ENCODE data around the gene MORN1.
A peak's percentile ranks its signal among the peaks of the same experiment; 100 is the strongest.

MORN1 gene

DNA sequence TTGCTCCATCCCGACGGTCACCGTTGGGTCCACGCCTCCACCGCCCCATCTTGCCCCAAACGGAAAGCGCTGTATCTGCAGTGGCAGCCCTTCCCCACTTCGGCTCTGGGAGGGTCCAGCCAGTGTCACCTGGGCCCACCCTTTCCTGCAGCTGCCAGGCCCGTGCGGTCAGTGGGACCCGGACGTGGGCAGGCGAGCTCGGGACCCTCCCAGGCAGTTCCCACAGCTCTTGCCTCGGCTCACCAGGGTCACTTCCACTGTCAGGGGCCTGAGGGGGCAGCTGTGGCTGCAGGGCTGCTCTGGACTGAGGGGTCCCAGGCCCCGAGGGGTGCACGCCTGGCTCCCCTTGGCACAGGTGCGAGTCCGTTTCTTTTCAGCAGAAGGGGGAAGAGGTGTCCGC lies 82.5 kb downstream of the MORN1 start:
- peaks cover 22% of the 10 kb centered on the region for H3K4me1 ChIP-seq (ENCODE audit: control insufficient read depth, insufficient read depth, low read length, poor library complexity, severe bottlenecking)
- no peaks in the 10 kb centered on the region for H3K27me3 ChIP-seq (replicated peaks; ENCODE audit: control insufficient read depth, insufficient read depth, low read length, poor library complexity, severe bottlenecking)
- no peak overlapping the region for H3K27ac ChIP-seq (ENCODE audit: insufficient read depth, low read length, poor library complexity, severe bottlenecking)
- peaks cover 55% of the 10 kb centered on the region for H3K36me3 ChIP-seq (ENCODE audit: control insufficient read depth, insufficient read depth, low read length)
- H3K4me3 ChIP-seq (ENCODE audit: insufficient read depth, low read depth, low read length, poor library complexity, severe bottlenecking): no peak overlapping the region
- no peaks in the 10 kb centered on the region for H3K9me3 ChIP-seq (ENCODE audit: control insufficient read depth, low read length)
- DNase-seq: no peak

DNA sequence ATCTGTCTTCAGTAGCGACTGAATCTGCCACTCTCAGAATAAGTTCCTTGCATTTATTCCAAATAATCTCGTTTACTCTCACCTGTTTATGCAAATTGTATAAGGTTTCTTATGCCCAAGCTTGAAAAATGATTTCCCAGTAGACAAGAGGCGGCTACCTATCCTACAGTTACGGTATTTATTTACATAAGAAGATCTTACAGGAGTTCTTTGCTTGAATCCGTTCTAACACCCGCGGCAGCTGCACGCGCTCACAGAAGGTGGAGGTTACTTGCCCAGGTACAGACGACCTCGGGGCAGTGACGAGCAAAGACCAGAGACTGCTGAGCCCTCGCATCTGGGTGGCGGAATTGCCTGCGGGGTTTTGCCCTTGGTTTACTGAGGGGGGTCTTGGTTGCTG lies 83.4 kb downstream of the MORN1 start:
- Histone ChIP-seq H3K4me1 (ENCODE audit: control insufficient read depth, insufficient read depth, low read length, poor library complexity, severe bottlenecking) (peaks cover 14% of the 10 kb centered on the region), H3K27me3 (replicated peaks; ENCODE audit: control insufficient read depth, insufficient read depth, low read length, poor library complexity, severe bottlenecking) (no peaks in the 10 kb centered on the region), H3K36me3 (ENCODE audit: control insufficient read depth, insufficient read depth, low read length) (peaks cover 63% of the 10 kb centered on the region), H3K9me3 (ENCODE audit: control insufficient read depth, low read length) (no peaks in the 10 kb centered on the region), H3K27ac (ENCODE audit: insufficient read depth, low read length, poor library complexity, severe bottlenecking) (no peak overlapping the region), H3K4me3 (ENCODE audit: insufficient read depth, low read depth, low read length, poor library complexity, severe bottlenecking) (no peak overlapping the region)
- no peak for DNase-seq

DNA sequence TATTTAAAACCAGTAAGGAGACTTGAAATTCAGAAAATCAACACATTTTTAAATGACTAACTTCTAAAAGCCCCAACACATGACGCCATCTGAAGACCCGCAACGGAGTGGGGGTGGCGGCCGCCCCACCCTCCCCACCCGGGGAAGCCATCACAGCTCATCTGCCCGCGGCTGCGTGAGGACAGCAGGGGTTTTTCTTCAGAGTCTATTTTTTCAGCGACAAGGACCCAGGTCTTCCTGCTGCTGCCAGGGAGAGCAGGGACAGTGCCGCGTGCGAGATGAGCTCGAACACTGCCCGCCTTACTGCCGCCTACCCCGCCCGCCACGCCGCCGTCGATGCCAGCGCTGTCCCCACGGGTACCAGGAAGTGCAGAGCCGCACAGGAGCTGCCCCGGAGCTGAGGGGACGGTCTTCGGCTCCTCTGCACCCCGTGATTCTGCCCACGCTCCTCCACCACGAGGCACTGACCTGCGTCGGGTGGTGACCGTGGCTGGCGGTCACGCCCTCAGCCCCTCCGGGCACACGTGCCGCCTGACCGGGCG lies 84.2 kb downstream of the MORN1 start:
- H3K4me3 ChIP-seq (ENCODE audit: insufficient read depth, low read depth, low read length, poor library complexity, severe bottlenecking): no peak overlapping the region
- DNase-seq: no peak
- H3K36me3 ChIP-seq (ENCODE audit: control insufficient read depth, insufficient read depth, low read length): peaks cover 68% of the 10 kb centered on the region
- no peak overlapping the region for H3K27ac ChIP-seq (ENCODE audit: insufficient read depth, low read length, poor library complexity, severe bottlenecking)
- peaks cover 6% of the 10 kb centered on the region for H3K4me1 ChIP-seq (ENCODE audit: control insufficient read depth, insufficient read depth, low read length, poor library complexity, severe bottlenecking)
- H3K9me3 ChIP-seq (ENCODE audit: control insufficient read depth, low read length): no peaks in the 10 kb centered on the region
- H3K27me3 ChIP-seq (replicated peaks; ENCODE audit: control insufficient read depth, insufficient read depth, low read length, poor library complexity, severe bottlenecking): no peaks in the 10 kb centered on the region

DNA sequence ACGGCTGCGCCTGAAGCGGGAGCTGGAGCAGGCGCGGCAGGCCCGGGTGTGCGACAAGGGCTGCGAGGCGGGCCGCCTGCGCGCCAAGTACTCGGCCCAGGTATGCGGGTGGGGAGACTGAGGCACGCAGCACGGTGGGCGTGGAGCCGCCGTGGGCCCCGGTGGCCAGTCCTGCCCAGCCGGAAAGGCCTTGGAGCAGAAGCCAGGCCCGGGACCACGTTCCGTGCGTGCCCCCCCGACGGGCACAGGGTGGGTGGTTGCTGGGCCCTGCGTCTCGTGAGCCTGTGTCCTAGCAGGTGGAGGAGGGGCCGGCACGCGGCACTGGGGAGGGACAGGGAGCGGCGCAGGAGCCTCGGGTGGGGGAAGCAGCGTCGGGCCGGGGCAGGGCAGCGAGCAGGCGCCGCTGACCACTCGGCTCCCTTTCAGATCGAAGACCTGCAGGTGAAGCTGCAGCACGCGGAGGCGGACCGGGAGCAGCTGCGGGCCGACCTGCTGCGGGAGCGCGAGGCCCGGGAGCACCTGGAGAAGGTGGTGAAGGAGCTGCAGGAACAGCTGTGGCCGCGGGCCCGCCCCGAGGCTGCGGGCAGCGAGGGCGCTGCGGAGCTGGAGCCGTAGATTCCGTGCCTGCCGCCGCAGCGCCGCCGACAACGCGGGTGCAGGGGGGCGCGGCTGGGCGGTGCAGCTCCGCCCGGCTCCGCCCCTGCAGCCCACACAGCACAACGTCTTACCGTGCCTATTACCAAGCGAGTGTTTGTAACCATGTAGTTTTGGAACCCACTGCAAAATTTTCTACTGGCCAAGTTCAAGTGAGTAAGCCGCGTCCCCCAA lies 85.0 kb downstream of the MORN1 start:
- Histone ChIP-seq H3K36me3 (ENCODE audit: control insufficient read depth, insufficient read depth, low read length) (peaks cover 68% of the 10 kb centered on the region), H3K4me3 (ENCODE audit: insufficient read depth, low read depth, low read length, poor library complexity, severe bottlenecking) (no peak overlapping the region), H3K27me3 (replicated peaks; ENCODE audit: control insufficient read depth, insufficient read depth, low read length, poor library complexity, severe bottlenecking) (no peaks in the 10 kb centered on the region), H3K27ac (ENCODE audit: insufficient read depth, low read length, poor library complexity, severe bottlenecking) (no peak overlapping the region), H3K9me3 (ENCODE audit: control insufficient read depth, low read length) (no peaks in the 10 kb centered on the region), H3K4me1 (ENCODE audit: control insufficient read depth, insufficient read depth, low read length, poor library complexity, severe bottlenecking) (peaks cover 8% of the 10 kb centered on the region)
- no peak for DNase-seq

DNA sequence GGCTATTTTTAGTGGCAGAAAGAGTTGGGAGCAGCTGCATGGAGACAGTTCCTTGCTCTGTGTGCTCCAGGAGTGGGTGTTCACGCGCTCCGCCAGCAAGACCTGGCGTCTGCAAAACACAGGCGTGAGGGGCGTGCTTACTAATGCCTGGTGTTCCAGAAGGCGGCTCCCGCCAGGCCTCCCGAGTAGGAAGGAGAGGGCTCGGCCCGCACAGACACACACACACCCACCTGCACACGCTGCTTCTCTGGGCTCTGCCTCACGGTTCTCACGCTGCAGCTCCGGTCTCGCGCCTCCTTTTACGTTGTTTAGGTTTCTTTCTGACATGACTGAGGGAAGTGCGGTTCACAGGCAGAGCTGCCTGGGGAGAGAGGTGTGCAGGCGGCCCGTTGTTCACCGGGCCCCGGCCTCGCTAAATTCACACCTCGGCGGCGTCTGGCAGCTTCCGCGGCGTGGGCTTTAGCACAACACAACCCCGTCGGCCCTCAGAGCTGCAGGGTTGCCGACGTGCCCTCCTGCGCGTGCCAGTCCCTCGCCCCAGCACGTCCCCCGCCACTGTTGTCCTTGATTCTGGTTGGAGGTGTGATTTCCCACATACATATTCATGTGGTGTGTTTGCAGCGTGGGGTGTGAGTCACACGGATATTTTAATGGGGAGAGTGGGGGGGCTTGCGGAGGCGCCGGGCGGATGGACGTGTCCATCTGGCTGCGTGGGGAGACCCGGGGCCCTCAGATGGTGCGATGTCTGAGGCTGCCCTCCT lies 86.3 kb downstream of the MORN1 start:
- no peak overlapping the region for H3K27ac ChIP-seq (ENCODE audit: insufficient read depth, low read length, poor library complexity, severe bottlenecking)
- H3K27me3 ChIP-seq (replicated peaks; ENCODE audit: control insufficient read depth, insufficient read depth, low read length, poor library complexity, severe bottlenecking): no peaks in the 10 kb centered on the region
- no peak overlapping the region for H3K4me3 ChIP-seq (ENCODE audit: insufficient read depth, low read depth, low read length, poor library complexity, severe bottlenecking)
- H3K4me1 ChIP-seq (ENCODE audit: control insufficient read depth, insufficient read depth, low read length, poor library complexity, severe bottlenecking): peaks cover 19% of the 10 kb centered on the region
- peaks cover 68% of the 10 kb centered on the region for H3K36me3 ChIP-seq (ENCODE audit: control insufficient read depth, insufficient read depth, low read length)
- DNase-seq: no peak
- no peaks in the 10 kb centered on the region for H3K9me3 ChIP-seq (ENCODE audit: control insufficient read depth, low read length)

DNA sequence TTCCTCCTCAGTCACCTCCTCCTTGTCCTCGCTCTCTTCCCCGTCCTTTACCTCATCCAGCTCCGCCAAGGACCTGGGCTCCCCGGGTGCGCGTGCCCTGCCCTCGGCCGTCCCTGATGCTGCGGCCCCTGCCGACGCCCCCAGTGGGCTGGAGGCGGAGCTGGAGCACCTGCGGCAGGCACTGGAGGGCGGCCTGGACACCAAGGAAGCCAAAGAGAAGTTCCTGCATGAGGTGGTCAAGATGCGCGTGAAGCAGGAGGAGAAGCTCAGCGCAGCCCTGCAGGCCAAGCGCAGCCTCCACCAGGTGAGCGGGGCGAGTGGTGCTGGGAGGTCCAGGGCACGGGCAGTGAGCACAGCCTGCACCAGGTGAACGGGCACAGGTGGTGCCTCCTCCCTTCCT lies 87.1 kb downstream of the MORN1 start:
- DNase-seq: no peak
- H3K4me1 ChIP-seq (ENCODE audit: control insufficient read depth, insufficient read depth, low read length, poor library complexity, severe bottlenecking): peaks cover 27% of the 10 kb centered on the region
- H3K4me3 ChIP-seq (ENCODE audit: insufficient read depth, low read depth, low read length, poor library complexity, severe bottlenecking): no peak overlapping the region
- H3K36me3 ChIP-seq (ENCODE audit: control insufficient read depth, insufficient read depth, low read length): peaks cover 67% of the 10 kb centered on the region
- H3K27ac ChIP-seq (ENCODE audit: insufficient read depth, low read length, poor library complexity, severe bottlenecking): no peak overlapping the region
- no peaks in the 10 kb centered on the region for H3K9me3 ChIP-seq (ENCODE audit: control insufficient read depth, low read length)
- no peaks in the 10 kb centered on the region for H3K27me3 ChIP-seq (replicated peaks; ENCODE audit: control insufficient read depth, insufficient read depth, low read length, poor library complexity, severe bottlenecking)

DNA sequence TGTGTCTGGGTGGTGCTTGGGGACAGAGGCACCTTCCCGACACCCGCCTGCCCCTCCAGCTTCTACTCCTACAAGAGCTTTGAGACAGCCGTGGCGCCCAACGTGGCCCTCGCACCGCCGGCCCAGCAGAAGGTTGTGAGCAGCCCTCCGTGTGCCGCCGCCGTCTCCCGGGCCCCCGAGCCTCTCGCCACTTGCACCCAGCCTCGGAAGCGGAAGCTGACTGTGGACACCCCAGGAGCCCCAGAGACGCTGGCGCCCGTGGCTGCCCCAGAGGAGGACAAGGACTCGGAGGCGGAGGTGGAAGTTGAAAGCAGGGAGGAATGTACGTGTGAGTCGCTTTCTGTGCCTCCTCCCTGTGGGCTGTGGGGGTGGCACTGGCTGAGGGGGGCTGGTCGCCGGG lies 87.6 kb downstream of the MORN1 start:
- peaks cover 62% of the 10 kb centered on the region for H3K36me3 ChIP-seq (ENCODE audit: control insufficient read depth, insufficient read depth, low read length)

DNA sequence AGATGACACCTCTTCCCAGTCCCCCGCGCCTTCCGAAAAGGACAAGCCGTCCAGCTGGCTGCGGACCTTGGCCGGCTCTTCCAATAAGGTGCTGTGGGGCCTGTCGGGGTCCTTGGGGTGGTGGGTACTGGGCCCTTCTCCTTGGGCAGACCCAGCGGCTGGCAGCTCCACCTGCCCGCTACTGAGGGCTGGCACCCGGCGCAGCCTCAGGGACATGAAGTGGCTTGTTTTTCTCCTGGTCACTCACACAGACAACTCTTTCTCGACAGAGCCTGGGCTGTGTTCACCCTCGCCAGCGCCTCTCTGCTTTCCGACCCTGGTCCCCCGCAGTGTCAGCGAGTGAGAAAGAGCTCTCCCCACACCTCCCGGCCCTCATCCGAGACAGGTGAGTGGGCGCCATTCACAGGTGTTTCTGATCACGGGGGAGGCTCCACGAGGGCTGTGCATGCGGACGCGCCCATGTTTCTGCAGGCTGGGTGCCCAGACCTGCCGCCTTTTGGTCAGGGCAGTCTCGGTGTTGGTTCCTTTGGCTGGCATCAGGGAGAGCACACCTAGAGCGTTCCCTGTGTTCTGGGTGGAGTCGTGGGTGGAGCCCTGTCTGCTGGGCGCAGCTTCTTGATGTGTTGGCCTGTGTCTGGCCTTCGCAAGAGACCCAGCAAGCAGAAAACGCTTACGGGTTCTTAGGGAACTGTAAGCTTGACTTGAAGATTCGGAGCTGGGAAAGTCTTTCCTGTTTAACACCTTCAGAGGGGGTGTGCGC lies 88.2 kb downstream of the MORN1 start:
- peaks cover 38% of the 10 kb centered on the region for H3K4me1 ChIP-seq (ENCODE audit: control insufficient read depth, insufficient read depth, low read length, poor library complexity, severe bottlenecking)

More for the DNA sequence above, 87.6 kb downstream of the MORN1 start:
- Histone ChIP-seq H3K9me3 (ENCODE audit: control insufficient read depth, low read length) (no peaks in the 10 kb centered on the region), H3K4me1 (ENCODE audit: control insufficient read depth, insufficient read depth, low read length, poor library complexity, severe bottlenecking) (peaks cover 32% of the 10 kb centered on the region), H3K27me3 (replicated peaks; ENCODE audit: control insufficient read depth, insufficient read depth, low read length, poor library complexity, severe bottlenecking) (no peaks in the 10 kb centered on the region), H3K4me3 (ENCODE audit: insufficient read depth, low read depth, low read length, poor library complexity, severe bottlenecking) (no peak overlapping the region), H3K27ac (ENCODE audit: insufficient read depth, low read length, poor library complexity, severe bottlenecking) (no peak overlapping the region)
- DNase-seq: no peak

DNA sequence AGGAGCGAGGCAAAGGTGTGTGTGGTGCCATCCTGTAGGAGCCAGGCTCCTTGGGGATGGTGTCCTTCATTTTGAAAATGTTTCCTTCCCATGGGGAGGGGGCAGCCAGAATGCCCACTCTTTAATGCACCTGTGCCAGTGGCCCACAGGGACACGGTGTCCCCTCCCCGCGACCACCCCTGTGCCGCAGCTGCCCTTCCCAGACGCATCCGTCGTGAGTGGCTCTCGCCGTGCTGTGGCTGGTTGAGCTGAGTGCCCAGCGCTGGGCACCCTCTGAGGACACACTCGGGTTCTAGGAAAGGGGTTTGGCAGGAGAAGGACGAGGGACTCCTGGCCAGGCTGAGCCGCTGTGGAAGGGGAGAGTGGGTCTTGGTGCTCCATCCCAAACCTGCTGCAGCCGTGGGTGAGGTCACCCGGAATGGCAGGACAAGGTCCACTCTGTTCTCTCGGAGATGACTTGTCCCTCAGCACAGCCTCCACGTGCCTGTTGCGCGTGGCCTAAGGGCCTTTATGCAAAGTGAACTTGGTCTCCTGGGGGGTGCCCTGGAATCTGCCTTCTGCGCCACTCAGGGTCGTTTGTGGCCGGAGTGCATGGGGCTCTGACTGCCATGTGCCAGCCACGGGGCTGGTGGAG lies 88.9 kb downstream of the MORN1 start:
- no peak for DNase-seq
- peaks cover 49% of the 10 kb centered on the region for H3K36me3 ChIP-seq (ENCODE audit: control insufficient read depth, insufficient read depth, low read length)
- H3K27me3 ChIP-seq (replicated peaks; ENCODE audit: control insufficient read depth, insufficient read depth, low read length, poor library complexity, severe bottlenecking): no peaks in the 10 kb centered on the region
- no peak overlapping the region for H3K4me3 ChIP-seq (ENCODE audit: insufficient read depth, low read depth, low read length, poor library complexity, severe bottlenecking)
- H3K9me3 ChIP-seq (ENCODE audit: control insufficient read depth, low read length): no peaks in the 10 kb centered on the region
- H3K4me1 ChIP-seq (ENCODE audit: control insufficient read depth, insufficient read depth, low read length, poor library complexity, severe bottlenecking): peaks cover 45% of the 10 kb centered on the region
- peak overlapping the region; percentile 98 for H3K27ac ChIP-seq (ENCODE audit: insufficient read depth, low read length, poor library complexity, severe bottlenecking)

More for the DNA sequence above, 88.2 kb downstream of the MORN1 start:
- H3K27me3 ChIP-seq (replicated peaks; ENCODE audit: control insufficient read depth, insufficient read depth, low read length, poor library complexity, severe bottlenecking): no peaks in the 10 kb centered on the region
- H3K4me3 ChIP-seq (ENCODE audit: insufficient read depth, low read depth, low read length, poor library complexity, severe bottlenecking): no peak overlapping the region
- peaks cover 57% of the 10 kb centered on the region for H3K36me3 ChIP-seq (ENCODE audit: control insufficient read depth, insufficient read depth, low read length)
- H3K27ac ChIP-seq (ENCODE audit: insufficient read depth, low read length, poor library complexity, severe bottlenecking): peak overlapping the region; percentile 98
- DNase-seq: no peak
- H3K9me3 ChIP-seq (ENCODE audit: control insufficient read depth, low read length): no peaks in the 10 kb centered on the region

Data from effector memory CD4-positive, alpha-beta T cell (primary cell).